PFSK-1 (cell line): ENCODE data around the gene CPLX4.

Experiments used
- POLR2AphosphoS5 ChIP-seq: IDR thresholded peaks from 2 replicates; pipeline ENCODE4 v1.6.1; 2012; ENCODE audit warnings: low read depth, mild to moderate bottlenecking, control low read depth, low read length, moderate library complexity
- SIN3A ChIP-seq: IDR thresholded peaks from 2 replicates; pipeline ENCODE4 v1.6.1; 2012; ENCODE audit warnings: mild to moderate bottlenecking, low read length, moderate library complexity, borderline replicate concordance; ENCODE audit not compliant: insufficient read depth
- TAF1 ChIP-seq: IDR thresholded peaks from 2 replicates; pipeline ENCODE4 v1.6.1; 2012; ENCODE audit warnings: low read length, control low read depth, borderline replicate concordance; ENCODE audit not compliant: insufficient read depth
- TF ChIP-seq, protein P1 (sequence below), 2 experiments: IDR thresholded peaks; 2 replicates each; pipeline versions ENCODE4 v1.6.1 to v1.8.0; 2011 to 2012; ENCODE audit warnings: low read depth in 2 of 2, low read length in 2 of 2, control low read depth in 1 of 2, inconsistent platforms in 1 of 2, mild to moderate bottlenecking in 1 of 2, moderate library complexity in 1 of 2; ENCODE audit not compliant: insufficient read depth in 1 of 2

DNA sequence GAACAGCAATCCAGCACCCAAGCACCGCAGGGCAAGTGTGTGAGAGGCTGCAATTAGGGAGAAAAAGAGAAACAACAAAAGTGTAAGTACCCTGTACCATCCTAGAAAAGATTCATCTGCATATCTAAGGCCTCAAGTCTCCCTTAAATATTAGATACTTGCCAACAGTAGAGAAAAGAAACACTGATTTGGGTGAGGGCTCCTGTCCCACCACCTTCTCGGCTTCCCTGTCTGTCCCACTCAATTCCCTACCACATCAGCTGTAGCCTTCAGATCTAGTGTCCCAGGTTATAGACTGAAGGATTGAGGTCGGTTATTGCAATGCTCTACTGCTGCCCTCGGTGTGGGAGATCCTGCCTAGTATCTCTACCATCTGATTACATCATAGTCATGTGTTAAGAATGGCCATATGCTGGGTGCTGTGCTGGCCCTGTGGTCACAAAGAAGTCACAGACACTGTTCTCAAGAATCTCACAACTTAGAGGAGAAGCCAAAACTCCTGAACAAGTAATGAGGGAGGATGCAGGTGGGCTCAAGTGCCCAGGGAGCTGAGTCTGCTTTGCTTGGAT, 47.7 kb downstream of the CPLX4 start:
- TF ChIP-seq, protein P1, sequence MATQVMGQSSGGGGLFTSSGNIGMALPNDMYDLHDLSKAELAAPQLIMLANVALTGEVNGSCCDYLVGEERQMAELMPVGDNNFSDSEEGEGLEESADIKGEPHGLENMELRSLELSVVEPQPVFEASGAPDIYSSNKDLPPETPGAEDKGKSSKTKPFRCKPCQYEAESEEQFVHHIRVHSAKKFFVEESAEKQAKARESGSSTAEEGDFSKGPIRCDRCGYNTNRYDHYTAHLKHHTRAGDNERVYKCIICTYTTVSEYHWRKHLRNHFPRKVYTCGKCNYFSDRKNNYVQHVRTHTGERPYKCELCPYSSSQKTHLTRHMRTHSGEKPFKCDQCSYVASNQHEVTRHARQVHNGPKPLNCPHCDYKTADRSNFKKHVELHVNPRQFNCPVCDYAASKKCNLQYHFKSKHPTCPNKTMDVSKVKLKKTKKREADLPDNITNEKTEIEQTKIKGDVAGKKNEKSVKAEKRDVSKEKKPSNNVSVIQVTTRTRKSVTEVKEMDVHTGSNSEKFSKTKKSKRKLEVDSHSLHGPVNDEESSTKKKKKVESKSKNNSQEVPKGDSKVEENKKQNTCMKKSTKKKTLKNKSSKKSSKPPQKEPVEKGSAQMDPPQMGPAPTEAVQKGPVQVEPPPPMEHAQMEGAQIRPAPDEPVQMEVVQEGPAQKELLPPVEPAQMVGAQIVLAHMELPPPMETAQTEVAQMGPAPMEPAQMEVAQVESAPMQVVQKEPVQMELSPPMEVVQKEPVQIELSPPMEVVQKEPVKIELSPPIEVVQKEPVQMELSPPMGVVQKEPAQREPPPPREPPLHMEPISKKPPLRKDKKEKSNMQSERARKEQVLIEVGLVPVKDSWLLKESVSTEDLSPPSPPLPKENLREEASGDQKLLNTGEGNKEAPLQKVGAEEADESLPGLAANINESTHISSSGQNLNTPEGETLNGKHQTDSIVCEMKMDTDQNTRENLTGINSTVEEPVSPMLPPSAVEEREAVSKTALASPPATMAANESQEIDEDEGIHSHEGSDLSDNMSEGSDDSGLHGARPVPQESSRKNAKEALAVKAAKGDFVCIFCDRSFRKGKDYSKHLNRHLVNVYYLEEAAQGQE (IDR thresholded peaks at IDR 0.05; ENCODE audit: insufficient read depth in 1 of 2, low read depth in 2 of 2, low read length in 2 of 2) = no peak
- no peak for TF ChIP-seq POLR2AphosphoS5
- TF ChIP-seq TAF1 = no peak
- TF ChIP-seq SIN3A = no peak
